Measurements from ENCODE around the gene DENND4B. TPM values are rescaled to one million over a fixed set of nuclear protein-coding genes. Genes with fewer than 3 reads are reported as not detected.
A peak's percentile ranks its signal among the peaks of the same experiment; 100 is the strongest.

DENND4B gene
- total and polyA plus RNA-seq, 9 of the 15 experiments (the other 6 are each of a cell fraction or from before 2014, with no cell fraction given) = 9.5 to 80.5 (median 23.1) TPM

DNA sequence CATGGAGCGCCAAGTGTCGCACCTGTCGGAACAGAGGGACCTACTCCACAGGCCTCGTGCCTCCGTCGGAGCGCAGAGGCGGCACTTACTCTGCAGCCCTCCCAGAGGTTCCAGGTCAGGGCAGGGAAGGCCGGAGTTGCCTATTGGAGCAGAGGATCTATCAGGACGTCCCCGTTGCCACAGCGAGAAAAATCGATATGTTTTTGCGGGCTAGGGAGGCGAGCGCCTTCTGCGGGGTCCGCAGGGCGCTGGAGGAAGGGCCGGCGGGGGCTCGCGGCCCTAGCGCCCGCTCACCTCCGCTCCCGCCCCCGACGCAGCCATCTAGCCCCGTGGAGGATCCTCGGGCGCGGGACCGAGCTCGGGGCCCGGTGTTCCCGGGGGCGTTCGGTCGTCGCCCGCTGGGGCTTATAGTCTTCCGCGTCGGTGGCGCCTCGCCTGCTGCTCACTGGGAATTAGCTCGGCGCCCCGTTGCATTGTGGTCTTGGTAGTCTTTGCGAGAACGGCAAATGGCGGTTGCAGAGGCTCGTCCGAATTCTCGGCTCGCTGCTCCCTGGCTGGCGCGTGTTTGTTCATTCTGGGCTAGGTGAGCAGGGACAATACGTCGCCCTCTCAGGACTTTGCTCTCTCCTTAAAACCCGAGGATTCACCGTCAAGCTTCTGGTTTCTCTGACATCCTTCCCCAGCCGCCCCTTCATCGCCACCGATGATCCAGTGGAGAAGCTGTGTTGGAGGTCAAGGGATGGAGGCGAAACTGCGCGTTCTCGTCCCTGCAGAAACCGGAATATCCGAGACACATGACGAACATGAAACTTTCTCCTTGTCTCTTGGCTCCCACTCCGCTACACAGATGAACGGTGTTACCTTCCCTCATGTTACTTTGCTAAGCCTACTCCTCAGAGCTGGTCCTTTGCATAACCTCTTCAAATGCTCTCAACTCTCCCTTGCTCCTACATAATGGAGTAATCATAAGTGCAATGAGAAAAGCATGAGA is 31.0 kb upstream of the DENND4B start, which contains the start of gene JTB (continued):
- TF ChIP-seq BRD9 (IDR thresholded peaks at IDR 0.05; ENCODE audit: low read depth, partially characterized antibody) = peak; percentile 26
- TF ChIP-seq HNRNPLL (IDR thresholded peaks at IDR 0.05; ENCODE audit: low read depth, low read length, poor library complexity, severe bottlenecking) = peak; percentile 52
- TF ChIP-seq CHAMP1 (IDR thresholded peaks at IDR 0.05) = 0 out of 2 replicates have a peak, but pooled peaks have one; percentile 27
- no peak for TF ChIP-seq CCAR2 (IDR thresholded peaks at IDR 0.05; ENCODE audit: low read depth, low read length)
- no peak; the same call in 1 of the 2 replicates for TF ChIP-seq ATF1 (CRISPR knock-in tag; IDR thresholded peaks at IDR 0.05)
- TF ChIP-seq ATF1 (tag; IDR thresholded peaks at IDR 0.05) = peak; percentile 81
- TF ChIP-seq YY1 (IDR thresholded peaks at IDR 0.05; ENCODE audit: borderline replicate concordance in 1 of 3, control insufficient read depth in 1 of 3, extremely low read depth in 1 of 3, insufficient read depth in 3 of 3, insufficient read length in 1 of 3, insufficient replicate concordance in 2 of 3, low read depth in 1 of 3, low read length in 2 of 3) = peak; percentile 71 to 97 (median 94)
- no peak for TF ChIP-seq ZNF778 (CRISPR knock-in tag; IDR thresholded peaks at IDR 0.05)
- TF ChIP-seq MEF2D (tag; conservative IDR thresholded peaks at IDR 0.05; ENCODE audit: low read depth) = no peak
- peak; percentile 18; the same call in 1 of the 2 replicates for TF ChIP-seq ZBTB7A (IDR thresholded peaks at IDR 0.05; ENCODE audit: borderline replicate concordance, control insufficient read depth, low read depth, low read length)
- 0 out of 4 replicates have a peak, but pooled peaks of 1 of the 2 experiments have one; percentile 2 for TF ChIP-seq RAD21 (CRISPR knock-in tag; conservative IDR thresholded peaks at IDR 0.05 in 1 of 2, IDR thresholded peaks at IDR 0.05 in 1 of 2)
- peak; percentile 98 for TF ChIP-seq POLR2G (IDR thresholded peaks at IDR 0.05; ENCODE audit: low read depth, low read length)
- TF ChIP-seq ZNF217 (CRISPR knock-in tag; IDR thresholded peaks at IDR 0.05) = no peak
- TF ChIP-seq KDM5B (IDR thresholded peaks at IDR 0.05; ENCODE audit: insufficient replicate concordance, low read depth, low read length) = peak; percentile 89
- TF ChIP-seq ELF4 (CRISPR knock-in tag; IDR thresholded peaks at IDR 0.05) = 0 out of 2 replicates have a peak, but pooled peaks have one; percentile 17
- TF ChIP-seq DDX20 (tag; IDR thresholded peaks at IDR 0.05; ENCODE audit: low read depth) = no peak
- peak; percentile 24; the same call in 1 of the 2 replicates for TF ChIP-seq ATF4 (CRISPR knock-in tag; IDR thresholded peaks at IDR 0.05)
- TF ChIP-seq ZNF76 (CRISPR knock-in tag; IDR thresholded peaks at IDR 0.05; ENCODE audit: borderline replicate concordance) = 0 out of 2 replicates have a peak, but pooled peaks have one; percentile 23
- TF ChIP-seq TRIM24 (IDR thresholded peaks at IDR 0.05) = no peak
- TF ChIP-seq PTBP1 (IDR thresholded peaks at IDR 0.05; ENCODE audit: low read depth, low read length) = no peak
- no peak for TF ChIP-seq NCOA6 (IDR thresholded peaks at IDR 0.05)
- TF ChIP-seq FOXP1 (CRISPR knock-in tag; IDR thresholded peaks at IDR 0.05) = peak; percentile 65; the same call in 1 of the 2 replicates
- TF ChIP-seq TSC22D4 (tag; IDR thresholded peaks at IDR 0.05) = no peak

Measured in K562 (cell line).